ENCODE results near the gene HMX3.

HMX3 gene

DNA sequence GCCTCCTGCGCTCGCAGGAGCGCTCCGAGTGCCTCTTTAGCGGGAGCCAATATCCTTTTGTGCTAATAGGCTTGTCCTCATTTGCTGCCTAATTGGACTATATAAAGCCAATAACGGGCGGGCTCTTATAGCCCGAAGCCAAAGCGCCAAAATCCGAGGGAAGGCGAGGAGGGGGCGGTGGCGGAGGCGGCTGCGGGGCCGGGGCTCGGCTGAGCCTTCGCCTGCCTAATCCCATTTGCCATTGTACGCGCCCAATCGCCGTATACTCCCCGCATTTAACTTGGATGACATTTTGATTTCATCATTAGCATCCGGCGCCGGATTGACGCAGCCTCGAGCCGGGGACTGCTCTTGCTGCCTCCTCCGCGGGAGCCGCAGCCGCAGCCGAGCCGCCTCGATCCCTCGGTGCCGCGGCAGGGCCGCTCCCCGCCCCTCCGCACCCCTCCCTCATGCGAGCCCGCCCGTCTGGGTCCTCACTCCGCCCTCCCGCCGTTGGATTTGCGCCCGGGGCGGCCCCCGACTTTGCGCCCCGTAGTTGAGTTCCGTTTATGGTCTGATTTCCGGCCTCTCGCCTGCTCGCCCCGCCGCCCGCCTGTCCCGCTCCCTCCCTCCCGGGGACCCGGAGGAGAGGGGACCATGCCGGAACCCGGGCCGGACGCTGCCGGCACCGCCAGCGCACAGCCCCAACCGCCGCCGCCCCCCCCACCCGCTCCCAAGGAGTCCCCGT is at the start of gene HMX3:
HMX3 (plus strand) TSS at position 556 of the 727 bp plus-strand sequence; CDS start at position 637, 81 bp downstream.
- peak; percentile 61 for DNase-seq

DNA sequence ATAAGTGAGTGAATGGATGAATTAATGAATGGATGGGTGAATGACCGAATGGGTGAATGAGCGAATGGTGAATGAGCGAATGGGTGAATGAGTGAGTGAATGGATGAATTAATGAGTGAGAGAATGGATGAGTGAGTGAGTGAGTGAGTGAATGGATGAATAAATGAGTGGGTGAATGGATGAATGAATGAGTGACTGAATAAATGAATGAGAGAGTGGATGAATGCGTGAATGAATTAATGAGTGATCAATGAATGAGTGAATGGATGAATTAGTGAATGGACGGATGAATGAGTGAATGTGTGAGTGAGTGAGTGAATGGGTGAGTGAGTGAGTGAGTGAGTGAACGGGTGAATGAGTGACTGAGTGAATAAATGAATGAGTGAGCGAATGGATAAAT is 49.5 kb upstream of the HMX3 start:
- DNase-seq, result no peak

DNA sequence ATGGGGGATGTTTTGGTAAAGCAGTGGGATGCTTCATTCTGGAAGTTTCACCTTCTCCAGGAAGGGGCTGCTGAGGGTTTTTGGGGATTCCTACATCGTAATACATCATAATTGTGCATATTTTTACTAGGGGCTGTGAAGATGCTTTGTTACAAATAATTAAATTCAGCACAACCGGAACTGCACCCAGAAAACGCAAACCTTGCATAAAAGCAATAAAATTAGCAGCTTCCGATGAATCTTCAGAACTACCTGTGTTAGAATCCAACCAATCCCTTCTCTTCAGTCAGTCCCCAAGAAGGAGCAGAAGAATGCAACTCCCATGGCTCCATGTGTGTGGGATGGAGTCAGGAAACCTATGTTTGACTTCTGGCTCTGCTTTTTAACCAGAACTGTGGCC is 48.4 kb upstream of the HMX3 start:
- no peak for DNase-seq

DNA sequence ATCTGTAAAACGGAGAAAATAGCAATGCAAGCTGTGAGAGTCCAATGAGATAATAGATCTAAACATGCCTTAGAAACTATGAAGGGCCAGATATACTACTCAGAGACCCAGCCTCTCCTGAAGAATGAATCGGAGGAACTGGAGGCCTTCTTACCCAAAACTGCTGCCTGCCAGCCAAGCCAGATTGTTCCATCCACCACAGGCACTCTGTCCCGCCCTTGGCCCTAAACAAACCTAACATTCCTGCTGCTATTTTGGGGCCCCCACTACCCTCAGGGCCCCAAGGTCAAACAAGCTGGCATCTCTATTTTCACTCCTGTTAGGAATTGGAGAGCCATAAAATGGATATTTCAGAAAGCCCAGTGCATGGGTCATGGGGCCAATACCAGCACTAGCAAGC is 48.0 kb upstream of the HMX3 start:
- no peak for DNase-seq

DNA sequence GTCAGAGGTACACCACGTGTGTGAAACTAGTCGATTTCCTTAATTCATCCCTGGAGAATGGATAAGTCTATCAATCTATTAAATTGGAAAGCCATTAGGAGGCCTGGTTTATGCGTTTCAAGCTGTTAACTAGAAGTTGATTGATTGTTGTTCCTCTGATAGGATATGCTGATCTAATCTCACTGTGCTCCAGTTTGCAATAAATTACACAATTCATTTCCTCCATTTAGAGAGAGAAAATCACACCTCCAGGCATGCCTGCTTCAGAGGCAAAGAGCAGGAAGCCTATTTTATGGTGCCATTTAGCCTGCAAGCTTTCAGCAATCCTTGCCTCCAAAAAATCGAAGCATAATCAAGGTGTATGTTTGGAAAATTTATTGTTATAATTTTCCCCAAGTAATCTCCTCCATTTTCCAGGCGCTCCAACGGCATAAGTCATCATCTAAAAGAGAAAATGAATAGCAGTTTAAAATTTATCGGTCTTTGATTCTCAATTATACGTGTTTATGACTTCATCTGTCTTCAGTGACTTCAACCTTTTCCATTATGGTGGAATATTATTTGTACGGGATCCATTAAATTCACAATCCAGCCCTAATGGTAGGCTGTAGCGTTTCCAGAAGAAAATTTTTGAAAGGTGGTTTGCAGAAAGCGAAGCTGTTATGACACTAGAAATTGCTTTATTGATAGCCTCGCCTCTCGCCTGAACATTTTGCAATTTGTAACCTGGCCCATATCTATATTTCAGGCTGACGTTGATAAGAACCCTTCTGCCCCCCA is 42.9 kb upstream of the HMX3 start:
- no peak for DNase-seq

DNA sequence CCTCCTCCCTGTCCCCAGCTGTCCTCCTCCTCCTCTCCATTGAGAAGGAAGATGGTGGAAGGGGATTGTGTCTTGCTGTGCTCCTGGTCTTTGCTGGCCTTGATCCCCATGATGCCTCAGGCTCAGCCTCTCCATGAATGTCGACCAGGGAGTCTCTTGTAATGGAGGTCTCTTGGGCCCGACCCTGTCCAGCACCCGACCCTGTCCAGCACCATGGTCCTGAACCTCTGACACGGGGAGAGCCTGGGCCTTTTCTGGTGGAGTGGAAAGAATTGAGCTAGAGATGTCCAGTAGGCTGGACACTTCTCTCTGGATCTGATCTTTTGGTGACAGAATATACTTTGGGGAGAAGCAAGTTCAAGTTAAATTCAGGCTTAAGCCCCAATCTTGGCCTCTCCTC is 42.3 kb upstream of the HMX3 start:
- DNase-seq, result no peak

DNA sequence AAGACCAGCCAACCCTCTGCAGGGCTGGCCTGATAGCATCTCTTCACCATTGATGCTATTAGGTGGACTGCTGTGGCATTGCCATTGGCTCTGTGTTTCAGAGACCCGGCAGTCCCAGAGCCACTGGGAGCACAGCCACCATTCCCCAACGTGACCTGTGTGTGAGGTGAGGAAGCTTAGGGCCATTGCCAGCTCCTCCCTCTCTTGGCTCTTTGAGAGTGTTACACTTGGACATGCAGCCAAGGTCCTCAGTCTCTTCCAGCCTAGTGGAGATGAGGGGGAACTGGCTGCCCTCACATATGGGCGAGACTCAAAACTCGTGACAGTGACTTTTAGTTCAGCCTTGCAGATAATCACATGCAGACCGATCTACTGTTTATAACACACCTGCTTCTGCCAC is 39.3 kb upstream of the HMX3 start:
- no peak for DNase-seq

DNA sequence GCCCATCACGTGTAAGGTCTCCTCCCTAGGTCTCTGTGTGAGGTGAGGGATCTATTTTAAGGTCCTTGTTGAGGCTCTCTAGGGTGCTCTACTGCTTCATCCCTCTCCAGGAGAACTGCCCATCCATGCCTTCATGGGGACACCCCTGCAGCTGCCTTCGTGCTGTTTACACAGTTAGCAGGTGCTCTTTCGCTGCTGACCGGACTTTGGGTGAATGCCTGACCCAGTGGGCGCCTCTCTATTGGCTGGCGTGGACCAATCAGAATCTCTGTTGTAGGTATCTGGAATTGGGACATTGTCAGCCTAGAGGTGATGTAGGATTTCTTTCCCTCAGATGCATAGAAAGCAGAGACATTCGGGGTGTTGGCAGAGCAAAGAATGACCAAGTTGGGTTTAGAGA is 38.7 kb upstream of the HMX3 start:
- no peak for DNase-seq

DNA sequence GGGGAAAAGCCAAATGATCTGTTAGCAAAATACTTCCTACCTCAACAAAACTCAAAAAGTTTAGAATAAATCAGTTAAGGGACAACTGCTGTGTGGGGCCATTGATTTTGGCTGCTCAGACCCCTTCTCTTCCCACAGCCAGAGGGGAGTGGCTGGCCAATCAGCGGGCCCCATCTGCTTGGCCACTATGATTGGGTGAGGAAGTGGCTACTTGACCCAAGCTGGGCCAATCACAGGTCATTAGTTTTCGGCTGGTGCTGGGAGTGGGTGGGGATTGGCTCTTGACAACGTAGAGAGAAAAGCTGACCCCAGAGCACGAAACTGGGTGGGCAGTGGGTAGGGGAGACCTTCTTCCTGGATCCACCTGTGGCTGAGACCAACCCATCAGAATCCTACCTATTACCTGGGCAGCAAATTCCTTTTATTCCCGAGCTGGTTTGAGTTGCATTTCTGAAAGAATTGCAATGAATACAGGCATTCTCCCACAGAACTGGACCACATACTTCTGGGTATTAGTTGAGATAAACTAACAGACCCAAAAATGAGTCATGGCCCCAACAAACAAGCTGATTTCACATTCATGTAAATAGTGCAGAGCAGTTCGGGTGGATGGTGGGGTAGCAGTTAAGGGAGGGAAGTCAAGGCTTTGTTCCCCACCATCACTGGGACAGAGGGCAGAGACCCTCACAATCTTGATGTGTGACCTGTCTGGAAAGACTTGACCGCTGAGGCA is 35.6 kb upstream of the HMX3 start:
- no peak for DNase-seq

DNA sequence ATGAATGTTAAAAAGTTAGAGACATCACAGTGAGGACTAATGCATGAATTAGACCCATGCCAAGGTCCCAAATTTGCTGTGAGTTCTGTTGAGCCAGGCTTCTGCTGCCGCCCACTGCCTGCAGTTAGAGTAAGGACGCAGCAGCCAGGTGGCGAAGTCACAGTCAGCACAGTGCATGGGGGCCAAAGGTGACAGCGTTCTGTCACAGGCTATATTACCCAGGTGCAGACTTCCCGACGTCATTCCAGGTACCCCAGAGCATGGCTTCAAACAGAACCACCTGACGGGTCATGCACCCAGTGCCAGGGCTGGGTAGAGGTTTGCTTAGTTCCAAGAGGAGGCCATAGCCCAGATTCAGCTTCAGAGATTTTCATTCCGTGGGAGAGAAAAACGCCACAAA is 33.9 kb upstream of the HMX3 start:
- no peak for DNase-seq

DNA sequence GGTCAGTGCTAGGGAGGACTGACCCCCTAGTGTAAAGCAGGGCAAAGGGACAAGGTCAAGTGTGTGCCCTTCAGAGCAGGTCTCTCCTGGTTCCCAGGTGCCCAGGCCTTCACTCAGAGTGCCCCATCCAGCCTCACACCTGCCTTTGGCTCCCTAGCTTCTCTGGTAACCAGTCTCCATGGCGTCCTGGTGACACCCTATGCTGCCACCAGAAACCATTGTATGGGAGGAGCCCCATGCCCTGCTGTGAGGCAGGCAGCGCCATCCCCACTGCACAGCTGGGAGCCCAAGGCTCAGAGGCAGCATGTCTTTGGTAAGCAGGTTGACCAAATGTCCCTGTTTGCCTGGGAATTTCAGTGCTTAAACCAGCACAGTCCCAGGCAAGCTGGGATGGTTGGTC is 33.1 kb upstream of the HMX3 start:
- DNase-seq, result no peak

DNA sequence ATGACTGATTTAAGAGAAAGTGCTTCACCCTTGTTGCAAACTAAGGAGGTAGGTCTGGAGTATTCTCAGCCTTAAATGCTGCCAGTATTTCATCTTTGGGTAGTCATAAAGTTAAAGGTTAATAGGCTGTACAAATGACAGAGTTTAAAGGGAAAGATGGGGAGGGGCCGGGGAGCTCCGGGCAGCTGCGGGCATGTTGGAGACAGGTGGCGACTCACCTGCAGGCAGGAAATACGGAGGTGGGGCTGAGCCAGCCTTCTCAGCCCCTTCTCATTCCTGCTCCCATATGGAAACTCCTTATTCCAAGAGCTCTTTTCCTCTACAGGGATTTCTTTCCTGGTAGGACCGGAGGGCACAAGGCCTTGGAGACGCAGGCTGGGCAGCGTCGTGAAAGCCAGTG is 31.8 kb upstream of the HMX3 start:
- DNase-seq, result no peak

DNA sequence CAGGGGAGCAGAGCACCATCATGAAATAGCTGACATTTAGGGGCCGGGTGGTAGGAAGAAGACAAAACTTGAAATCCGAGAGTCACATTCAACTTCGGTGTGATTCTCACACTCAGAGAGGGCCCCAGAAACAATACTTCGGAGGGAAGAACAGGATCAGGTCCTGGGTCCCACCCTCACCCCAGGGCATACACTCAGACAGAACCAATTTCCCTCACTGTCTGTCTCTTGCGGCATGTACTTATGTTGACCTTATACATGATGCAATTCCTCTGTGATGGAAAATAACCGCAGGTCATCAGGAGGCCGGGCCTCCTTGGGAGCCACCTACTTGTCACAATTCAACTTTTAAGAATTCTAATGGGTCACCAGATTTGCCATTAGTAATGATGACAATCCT is 26.3 kb upstream of the HMX3 start:
- no peak for DNase-seq

DNA sequence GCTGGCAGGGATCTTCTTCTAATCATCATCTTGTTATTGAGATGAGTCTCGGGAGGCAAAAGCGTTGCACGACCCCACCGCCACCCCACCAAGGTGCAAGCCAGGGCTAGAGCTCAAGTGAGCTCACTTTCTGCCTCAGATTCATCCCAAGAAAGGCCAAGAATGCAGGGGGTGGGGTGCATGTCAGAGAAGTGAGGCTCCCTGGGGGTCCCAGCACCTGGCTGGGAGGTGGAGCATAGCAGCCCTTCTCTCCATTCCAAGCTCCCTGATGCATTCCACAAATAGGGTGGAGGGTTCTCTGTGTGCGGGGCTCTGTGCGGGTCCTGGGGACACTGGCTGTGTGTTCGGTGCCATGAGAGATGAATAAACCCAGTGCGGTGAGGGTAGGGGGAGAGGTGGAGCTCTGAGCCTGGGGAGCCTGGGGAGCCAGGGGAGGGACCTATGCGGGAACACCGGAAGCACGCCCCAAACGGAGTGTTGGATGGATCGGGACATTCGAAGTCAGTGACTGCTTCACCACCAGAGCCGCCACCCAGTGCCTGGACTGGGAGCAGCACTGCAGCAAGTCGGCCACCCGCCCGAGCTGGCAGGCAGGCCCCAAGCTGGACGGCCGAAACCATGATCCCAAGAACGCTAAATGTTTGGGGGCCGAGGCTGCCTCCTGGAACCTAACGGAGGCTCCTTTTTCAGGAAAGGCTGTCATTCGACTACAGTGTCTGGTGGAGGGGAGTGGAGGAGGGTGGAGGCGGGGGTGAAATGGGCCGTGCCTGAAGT is 17.9 kb upstream of the HMX3 start:
- DNase-seq, result no peak

DNA sequence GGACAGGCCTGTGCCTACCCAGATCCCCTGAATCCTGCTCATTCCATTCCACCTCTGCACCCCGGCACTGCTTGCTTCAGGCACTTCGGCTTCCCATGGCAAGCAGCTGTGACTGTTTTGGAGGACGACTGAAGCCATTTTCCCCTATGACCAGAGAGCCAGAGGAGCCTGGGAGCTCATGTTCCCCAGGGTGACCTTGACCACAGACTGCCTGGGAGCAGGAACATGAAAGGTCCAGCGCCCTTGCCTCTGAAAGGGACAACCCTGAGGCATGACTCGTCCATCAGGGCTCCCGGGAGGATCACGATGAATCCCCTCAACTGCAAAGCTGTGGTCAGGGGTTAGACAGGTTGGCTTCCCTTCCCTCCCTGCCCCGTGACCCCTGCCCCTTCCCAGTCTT is 16.7 kb upstream of the HMX3 start:
- DNase-seq, result no peak

DNA sequence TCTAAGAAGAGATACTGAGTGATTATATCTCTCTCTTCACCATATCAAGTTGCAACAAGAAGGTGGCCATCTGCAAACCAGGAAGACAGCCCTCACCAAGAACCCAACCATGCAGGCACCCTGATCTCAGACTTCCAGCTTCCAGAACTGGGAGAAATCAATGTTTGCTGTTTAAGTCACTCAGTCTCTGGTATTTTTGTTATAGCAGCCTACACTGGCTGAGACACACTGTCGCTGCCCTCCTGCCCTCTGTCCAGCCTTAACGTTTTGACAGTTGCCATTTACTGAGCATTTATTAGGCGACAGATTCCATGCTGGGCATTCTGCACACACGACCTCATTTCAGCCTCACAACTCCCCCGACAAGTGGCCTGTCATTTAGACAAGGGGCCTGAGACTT is 9.5 kb upstream of the HMX3 start:
- DNase-seq, result no peak

DNA sequence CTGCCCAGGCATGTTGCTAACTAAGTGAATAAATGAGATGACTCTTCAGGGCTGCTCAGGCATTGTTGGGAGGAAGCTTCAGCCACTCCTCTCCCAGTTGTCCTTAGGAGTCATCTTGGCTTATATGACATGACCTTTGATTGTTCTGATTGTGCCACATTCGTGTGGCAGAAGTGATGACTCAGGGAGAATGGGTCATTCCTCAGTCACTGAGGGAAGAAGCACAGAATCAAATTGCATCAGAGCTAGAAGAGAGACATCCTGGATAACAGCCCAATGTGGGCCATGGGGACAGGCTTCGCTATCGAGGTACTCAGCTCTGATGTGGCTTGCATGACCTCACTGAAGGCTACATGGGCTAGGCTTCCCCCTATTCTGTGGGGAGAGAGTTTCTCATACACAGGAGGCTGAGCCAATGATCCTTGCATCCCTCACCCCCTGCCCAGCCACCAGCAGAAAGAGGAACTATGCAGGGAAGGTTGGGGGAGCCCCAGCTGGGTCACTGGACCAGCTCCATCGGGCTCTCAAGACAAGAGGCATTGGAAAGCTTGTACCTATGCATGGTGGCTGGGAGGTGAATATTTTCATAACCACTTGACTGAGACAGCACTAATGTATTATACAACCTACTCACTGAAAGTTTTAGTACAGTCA is 6.0 kb upstream of the HMX3 start:
- no peak for DNase-seq

DNA sequence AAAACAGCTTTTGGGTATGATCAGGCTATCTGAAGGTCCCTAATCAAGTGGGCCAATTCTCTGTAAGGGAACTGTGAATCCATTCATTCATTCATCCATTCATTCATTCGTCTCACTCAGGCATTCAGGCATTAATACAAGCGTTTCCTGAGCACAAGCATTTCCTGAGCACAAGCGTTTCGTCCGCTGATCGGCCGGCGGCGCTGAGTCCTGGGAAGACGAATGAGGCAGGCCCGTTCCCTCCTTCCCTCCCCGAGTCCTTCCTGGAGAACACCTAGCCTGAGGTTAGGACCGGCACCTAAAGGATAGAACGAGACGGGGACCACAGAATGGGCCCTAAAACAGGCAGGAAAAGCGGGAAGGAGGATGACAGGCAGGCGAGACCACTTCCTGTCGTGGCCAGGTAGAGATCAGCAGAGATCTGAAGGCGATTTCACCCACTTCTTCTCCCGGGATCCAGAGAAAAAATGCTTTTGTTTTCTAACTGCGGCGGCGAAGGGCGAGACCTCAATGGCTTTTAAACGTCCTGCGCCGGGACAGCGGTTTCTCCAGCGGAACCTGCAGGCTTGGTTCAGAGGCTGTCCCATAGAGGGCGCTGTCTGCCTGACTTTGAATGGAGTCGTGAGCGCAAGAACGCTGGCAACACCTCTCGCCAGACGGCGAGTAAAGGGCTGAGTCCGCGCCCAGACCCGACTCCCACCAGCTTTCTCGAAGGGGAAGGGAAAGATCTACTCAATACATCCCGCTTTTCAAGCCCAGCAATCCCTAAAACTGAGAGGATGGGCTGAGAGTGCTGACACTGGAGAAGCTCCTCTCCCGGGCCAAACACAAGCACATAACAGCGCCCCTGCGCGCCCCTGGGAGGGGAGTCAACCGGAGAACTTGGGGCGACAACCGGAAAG is 2.9 kb upstream of the HMX3 start:
- DNase-seq, result peak; percentile 85

DNA sequence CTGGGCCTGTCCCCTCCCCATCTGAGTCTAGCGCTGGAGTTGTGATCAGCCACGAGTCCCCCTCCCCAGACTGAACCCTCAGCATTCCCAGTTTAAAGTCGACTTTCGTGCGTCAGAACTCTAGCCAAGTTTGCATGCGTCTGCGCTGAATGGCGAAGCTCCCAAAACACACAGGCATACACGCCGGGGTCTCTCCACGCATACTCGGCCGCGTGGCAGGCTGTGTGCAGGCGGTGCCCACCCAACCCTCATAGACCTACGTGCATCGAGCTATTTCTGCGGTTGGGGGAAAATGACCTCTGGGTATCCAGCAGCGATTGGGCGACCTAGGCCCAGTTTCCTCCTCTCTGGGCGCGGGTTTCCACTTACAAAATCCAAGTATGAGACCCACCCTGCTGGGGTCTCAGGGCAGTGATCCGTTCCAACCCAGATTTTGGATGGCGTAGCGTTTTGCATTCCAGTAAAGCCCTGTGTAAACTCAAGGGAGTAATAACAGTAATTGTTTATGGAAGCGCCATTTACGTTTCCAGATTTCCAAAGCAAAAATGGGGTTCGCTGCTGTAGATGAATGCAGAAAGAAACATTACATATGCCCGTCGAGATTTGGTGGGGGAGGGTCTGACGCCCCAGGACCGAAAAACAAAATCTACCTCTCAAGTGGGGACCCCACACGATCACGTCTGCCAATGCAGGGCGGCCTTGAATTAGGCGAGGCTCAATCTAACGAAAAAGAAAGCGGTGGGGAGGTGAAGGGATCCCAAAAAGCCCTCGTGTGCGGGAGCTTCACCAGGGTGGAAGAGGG is 2.0 kb upstream of the HMX3 start:
- no peak for DNase-seq

DNA sequence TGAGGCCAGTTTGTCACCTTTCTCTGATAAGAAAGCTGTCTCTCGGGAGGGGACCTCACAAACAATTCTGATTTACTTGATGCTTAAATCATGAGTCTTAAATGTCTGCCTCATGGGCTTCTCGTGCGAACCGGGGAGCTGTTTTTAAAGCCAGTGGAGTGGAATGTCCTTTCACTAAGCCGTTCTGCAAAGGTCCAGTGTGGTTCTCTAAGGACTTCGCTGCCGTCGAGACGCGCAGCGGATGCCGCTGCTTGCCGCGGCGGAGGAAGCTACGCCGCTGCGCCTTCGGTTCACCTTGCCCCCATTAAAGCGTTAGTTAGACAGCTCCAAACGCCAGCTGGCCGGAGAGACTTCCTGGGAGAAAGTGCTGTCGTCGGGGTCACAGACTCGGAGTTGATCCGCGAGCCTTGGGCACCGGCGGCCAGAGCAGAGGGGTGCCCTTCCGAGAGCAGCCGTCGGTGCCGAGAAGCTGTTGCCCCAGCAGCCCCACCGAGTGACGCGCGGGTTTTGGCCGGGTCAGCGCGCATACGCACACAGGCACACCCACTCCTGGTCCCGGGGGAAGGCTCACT is 1.3 kb upstream of the HMX3 start:
- DNase-seq, result no peak

Data from activated T-cell treated with anti-CD3 and anti-CD28 coated beads, Interleukin-2, amount 50 U/mL, for 1 hour (primary cell).